RWPE2 (cell line): ENCODE data around the gene ZNF207.

ENCODE experiments used
- ATAC-seq: fragments of 200-7000 bp; cut with Tn5 transposase; 3 replicates; pipeline ENCODE4 v1.9.1; 2021; ENCODE audit warnings: low read depth
- DNase-seq: peaks from one replicate; pipeline ENCODE4 v3.0.0-alpha.2; 2020; ENCODE audit warnings: low spot score
- H3K27ac ChIP-seq: fragments of 450-650 bp; 2 replicates; pipeline ENCODE4 v1.5.1; 2017; ENCODE audit warnings: mild to moderate bottlenecking; ENCODE audit not compliant: poor library complexity, severe bottlenecking
- H3K27me3 ChIP-seq: fragments of 250-450 bp; sonication (Bioruptor Pico); 2 replicates; pipeline ENCODE4 v1.5.1; 2021; ENCODE audit warnings: mild to moderate bottlenecking, moderate library complexity; ENCODE audit not compliant: insufficient read depth, poor library complexity, severe bottlenecking
- H3K36me3 ChIP-seq: fragments of 250-450 bp; sonication (Bioruptor Pico); 2 replicates; pipeline ENCODE4 v1.5.1; 2020; ENCODE audit warnings: low read depth, mild to moderate bottlenecking, moderate library complexity
- H3K4me1 ChIP-seq: fragments of 250-450 bp; sonication (Bioruptor Pico); 2 replicates; pipeline ENCODE4 v1.5.1; 2021; ENCODE audit warnings: mild to moderate bottlenecking, moderate library complexity; ENCODE audit not compliant: insufficient read depth, poor library complexity, severe bottlenecking
- H3K4me3 ChIP-seq: fragments of 250-450 bp; sonication (Bioruptor Pico); 2 replicates; pipeline ENCODE4 v1.5.1; 2021; ENCODE audit warnings: mild to moderate bottlenecking, moderate library complexity; ENCODE audit not compliant: severe bottlenecking
- H3K9me3 ChIP-seq: fragments of 250-450 bp; sonication (Bioruptor Pico); 2 replicates; pipeline ENCODE4 v1.5.1; 2021; ENCODE audit warnings: mild to moderate bottlenecking, moderate library complexity; ENCODE audit not compliant: severe bottlenecking
- CTCF ChIP-seq: fragments of 450-650 bp; IDR thresholded peaks from one replicate; pipeline ENCODE4 v1.5.1; 2017; ENCODE audit warnings: mild to moderate bottlenecking, moderate library complexity; ENCODE audit not compliant: poor library complexity, severe bottlenecking

ZNF207 gene

DNA sequence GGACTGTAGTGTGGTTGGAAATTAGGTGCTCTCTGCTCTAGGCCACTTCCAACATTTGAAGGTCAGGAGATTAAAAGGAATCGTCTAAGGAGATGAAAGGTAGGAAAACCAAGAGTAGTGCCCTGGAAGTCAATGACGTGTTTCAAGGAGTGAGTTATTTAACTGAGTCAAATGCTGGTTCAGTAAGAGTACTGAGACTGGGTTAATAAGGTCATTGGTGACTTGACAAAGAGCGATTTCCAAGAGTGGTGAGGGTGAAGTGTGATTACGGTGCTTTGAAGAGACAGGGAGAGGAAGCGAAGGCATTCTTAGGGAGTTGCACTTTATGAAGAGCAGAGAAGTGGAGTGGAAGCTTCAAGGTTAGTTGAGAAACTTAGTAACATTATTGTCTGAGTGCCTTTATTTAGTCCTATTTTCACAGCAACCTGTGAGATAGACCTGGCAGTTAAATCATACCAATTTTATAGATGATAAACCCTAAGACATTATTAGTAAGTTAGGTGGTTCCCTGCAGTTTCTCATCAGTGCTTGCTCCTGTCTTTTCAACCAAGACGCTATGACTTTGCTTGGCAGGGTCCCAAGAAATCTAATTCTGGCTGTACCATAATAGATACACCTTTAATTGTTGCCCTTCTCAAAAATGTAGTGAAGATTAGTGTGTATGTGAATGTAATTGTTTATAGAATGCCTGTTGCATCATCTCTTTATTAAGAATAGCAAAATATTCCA is 5.9 kb downstream of the ZNF207 start:
- H3K36me3 ChIP-seq, result peaks cover 95% of the 10 kb centered on the region
- TF ChIP-seq CTCF, result no peak
- DNase-seq (no peak), ATAC-seq (peak; percentile 15; the same call in 1 of the 3 replicates)
- no peak overlapping the region for H3K27ac ChIP-seq
- no peaks in the 10 kb centered on the region for H3K27me3 ChIP-seq
- no peaks in the 10 kb centered on the region for H3K9me3 ChIP-seq
- no peak overlapping the region for H3K4me3 ChIP-seq
- H3K4me1 ChIP-seq, result peaks cover 37% of the 10 kb centered on the region

DNA sequence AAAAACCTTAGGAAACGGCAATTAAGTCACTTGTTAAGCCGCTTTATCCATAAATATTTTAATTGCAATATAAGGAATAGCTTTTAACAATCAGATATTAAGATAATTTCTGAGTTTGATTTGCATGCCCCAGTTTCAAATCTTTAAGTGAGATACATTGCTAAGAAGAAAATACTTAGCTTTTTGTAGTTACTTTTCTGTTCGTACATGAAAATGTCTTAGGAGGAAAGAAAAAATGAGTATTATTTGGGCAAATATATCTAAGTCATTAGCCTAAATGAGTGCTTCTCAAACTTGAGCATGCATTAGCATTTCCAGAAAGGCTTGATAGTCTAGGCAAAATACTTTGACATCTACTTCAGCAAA is 6.4 kb downstream of the ZNF207 start:
- Histone ChIP-seq H3K4me1 (peaks cover 36% of the 10 kb centered on the region), H3K27ac (no peak overlapping the region), H3K27me3 (no peaks in the 10 kb centered on the region), H3K4me3 (no peak overlapping the region), H3K9me3 (no peaks in the 10 kb centered on the region), H3K36me3 (peaks cover 95% of the 10 kb centered on the region)
- no peak for ATAC-seq
- DNase-seq, result no peak
- no peak for TF ChIP-seq CTCF

DNA sequence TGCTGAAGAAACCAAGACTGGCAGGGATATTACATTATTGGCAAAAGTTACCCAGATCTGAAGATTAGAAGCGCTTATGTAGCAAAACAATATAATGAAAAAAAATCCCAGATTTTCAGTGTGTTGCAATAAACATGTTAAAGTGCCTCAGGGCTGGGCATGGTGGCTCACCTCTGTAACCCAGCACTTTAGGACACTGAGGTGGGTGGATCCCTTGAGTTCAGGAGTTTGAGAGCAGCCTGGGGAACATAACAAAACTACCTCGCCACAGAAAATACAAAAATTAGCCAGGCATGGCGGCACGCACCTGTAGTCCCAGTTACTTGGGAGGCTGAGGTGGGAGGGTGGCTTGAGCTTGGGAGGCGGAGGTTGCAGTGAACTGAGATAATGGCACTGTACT is 6.8 kb downstream of the ZNF207 start:
- Histone ChIP-seq H3K36me3 (peaks cover 95% of the 10 kb centered on the region), H3K27ac (no peak overlapping the region), H3K27me3 (no peaks in the 10 kb centered on the region), H3K4me1 (peaks cover 32% of the 10 kb centered on the region), H3K9me3 (no peaks in the 10 kb centered on the region), H3K4me3 (no peak overlapping the region)
- DNase-seq (no peak), ATAC-seq (no peak)
- TF ChIP-seq CTCF, result no peak

GRCh38 chr17:32357615-32358014 is 7.7 kb downstream of the ZNF207 start:
- Histone ChIP-seq H3K27ac (no peak overlapping the region), H3K27me3 (no peaks in the 10 kb centered on the region), H3K36me3 (peaks cover 95% of the 10 kb centered on the region), H3K9me3 (no peaks in the 10 kb centered on the region), H3K4me1 (peaks cover 24% of the 10 kb centered on the region), H3K4me3 (no peak overlapping the region)
- DNase-seq, result no peak
- TF ChIP-seq CTCF, result no peak
- no peak for ATAC-seq

DNA sequence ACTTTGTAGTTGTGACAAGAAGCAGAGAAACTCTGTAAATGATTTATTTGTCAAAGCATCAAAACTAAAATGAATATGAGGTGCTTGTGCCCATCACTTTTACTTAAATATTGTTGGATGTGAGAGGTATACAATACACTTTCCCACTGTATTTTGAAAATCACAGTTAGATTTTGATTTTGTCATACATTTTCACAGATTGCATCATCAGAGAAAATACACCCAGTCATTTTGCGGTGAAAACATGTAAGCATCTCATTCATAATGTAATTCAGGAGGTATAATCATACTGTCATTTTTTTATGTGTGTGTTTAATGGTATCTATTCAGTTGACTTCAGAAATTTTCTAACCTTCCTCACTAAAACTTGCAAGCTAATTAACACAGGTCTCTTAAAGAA is 11.3 kb downstream of the ZNF207 start:
- no peak for DNase-seq
- TF ChIP-seq CTCF, result no peak

More for the DNA sequence above, 11.3 kb downstream of the ZNF207 start:
- H3K36me3 ChIP-seq, result peaks cover 98% of the 10 kb centered on the region
- H3K4me3 ChIP-seq, result no peak overlapping the region
- no peak for ATAC-seq
- peaks cover 3% of the 10 kb centered on the region for H3K4me1 ChIP-seq
- H3K9me3 ChIP-seq, result no peaks in the 10 kb centered on the region
- no peaks in the 10 kb centered on the region for H3K27me3 ChIP-seq
- H3K27ac ChIP-seq, result no peak overlapping the region
